ENCODE results near the gene TRAK2. TPM values are rescaled to one million over a fixed set of nuclear protein-coding genes. Genes with fewer than 3 reads are reported as not detected.

Gene TRAK2, protein sequence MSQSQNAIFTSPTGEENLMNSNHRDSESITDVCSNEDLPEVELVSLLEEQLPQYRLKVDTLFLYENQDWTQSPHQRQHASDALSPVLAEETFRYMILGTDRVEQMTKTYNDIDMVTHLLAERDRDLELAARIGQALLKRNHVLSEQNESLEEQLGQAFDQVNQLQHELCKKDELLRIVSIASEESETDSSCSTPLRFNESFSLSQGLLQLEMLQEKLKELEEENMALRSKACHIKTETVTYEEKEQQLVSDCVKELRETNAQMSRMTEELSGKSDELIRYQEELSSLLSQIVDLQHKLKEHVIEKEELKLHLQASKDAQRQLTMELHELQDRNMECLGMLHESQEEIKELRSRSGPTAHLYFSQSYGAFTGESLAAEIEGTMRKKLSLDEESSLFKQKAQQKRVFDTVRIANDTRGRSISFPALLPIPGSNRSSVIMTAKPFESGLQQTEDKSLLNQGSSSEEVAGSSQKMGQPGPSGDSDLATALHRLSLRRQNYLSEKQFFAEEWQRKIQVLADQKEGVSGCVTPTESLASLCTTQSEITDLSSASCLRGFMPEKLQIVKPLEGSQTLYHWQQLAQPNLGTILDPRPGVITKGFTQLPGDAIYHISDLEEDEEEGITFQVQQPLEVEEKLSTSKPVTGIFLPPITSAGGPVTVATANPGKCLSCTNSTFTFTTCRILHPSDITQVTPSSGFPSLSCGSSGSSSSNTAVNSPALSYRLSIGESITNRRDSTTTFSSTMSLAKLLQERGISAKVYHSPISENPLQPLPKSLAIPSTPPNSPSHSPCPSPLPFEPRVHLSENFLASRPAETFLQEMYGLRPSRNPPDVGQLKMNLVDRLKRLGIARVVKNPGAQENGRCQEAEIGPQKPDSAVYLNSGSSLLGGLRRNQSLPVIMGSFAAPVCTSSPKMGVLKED
- total RNA-seq = 10 to 100 TPM; 41.5 to 78.9 (median 54.5) TPM

DNA sequence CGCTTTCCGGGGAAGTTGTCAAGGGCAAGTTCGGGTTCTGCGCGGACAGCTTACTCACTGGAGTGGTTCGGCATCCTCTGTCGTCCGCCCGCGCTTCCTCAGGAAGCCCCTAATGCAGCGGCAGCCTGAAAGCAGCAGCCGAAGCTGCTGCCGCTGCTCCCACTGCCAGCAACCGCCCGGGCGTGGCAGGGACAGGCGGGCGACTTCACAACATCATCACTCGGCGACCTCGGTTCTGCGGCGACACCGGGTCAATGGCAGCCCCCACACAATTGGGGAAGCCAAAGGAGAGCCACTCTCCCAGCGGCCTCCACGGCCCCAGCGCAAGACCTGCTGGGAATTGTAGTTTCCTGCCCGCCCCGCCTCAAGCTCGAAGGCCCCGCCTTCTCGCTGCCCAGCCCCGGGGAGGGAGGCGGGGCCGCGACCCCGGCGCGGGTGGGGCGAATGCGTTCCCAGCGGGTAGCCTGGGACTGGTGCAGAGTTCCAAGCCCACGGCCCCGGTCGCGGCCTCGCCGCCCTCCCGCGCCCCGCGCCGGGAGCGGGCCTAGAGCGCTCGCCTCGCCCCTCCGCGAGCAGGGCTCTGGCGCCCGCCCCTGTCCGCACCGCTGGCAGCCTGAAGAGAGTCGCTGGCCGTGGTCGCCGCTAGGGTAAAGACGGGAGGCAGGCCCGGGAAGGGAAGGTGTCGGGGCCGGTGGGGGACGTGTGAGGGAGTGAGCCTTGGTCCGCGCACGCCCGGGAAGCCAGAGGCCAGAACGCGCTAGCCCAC, at the start of gene TRAK2, which contains the start of gene STRADB:
Gene TRAK2 (minus strand): TSS at position 167 of the 766 bp plus-strand sequence. CDS start 30,951 bp downstream, outside the sequence.
Gene STRADB (plus strand): TSS at position 449 of the 766 bp plus-strand sequence. CDS start 3,101 bp downstream, outside the sequence.
- Histone ChIP-seq H3K4me1 (peaks cover 16 to 65% (median 36%) of the 10 kb centered on the region in 4 donors), H3K4me3 (peak within 1 kb of the TSS; percentile 70 to 95 (median 80)), H3K9me3 (no peaks in the 10 kb centered on the region), H3K27ac (peak within 1 kb of the TSS; percentile 88 to 96 (median 93)), H3K36me3 (no peaks in the 10 kb centered on the region), H3K27me3 (no peaks in the 10 kb centered on the region)
- WGBS, 2 donors (ENCODE audit: low coverage in 1 of 2) = 0% methylated on average over 3 to 53 of the region's 78 CpGs
- peak; percentile 96 for DNase-seq
- intact Hi-C loops (cut with DNase I; ENCODE audit: low total_unique reads) = no loop called here
- TF ChIP-seq EP300 (IDR thresholded peaks at IDR 0.05; ENCODE audit: low read depth) = no peak
- peak; percentile 95 for TF ChIP-seq POLR2A (IDR thresholded peaks at IDR 0.05)
- peak; percentile 94 to 96 (median 94) for TF ChIP-seq POLR2AphosphoS5 (IDR thresholded peaks at IDR 0.05)
- TF ChIP-seq, protein P1, sequence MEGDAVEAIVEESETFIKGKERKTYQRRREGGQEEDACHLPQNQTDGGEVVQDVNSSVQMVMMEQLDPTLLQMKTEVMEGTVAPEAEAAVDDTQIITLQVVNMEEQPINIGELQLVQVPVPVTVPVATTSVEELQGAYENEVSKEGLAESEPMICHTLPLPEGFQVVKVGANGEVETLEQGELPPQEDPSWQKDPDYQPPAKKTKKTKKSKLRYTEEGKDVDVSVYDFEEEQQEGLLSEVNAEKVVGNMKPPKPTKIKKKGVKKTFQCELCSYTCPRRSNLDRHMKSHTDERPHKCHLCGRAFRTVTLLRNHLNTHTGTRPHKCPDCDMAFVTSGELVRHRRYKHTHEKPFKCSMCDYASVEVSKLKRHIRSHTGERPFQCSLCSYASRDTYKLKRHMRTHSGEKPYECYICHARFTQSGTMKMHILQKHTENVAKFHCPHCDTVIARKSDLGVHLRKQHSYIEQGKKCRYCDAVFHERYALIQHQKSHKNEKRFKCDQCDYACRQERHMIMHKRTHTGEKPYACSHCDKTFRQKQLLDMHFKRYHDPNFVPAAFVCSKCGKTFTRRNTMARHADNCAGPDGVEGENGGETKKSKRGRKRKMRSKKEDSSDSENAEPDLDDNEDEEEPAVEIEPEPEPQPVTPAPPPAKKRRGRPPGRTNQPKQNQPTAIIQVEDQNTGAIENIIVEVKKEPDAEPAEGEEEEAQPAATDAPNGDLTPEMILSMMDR (IDR thresholded peaks at IDR 0.05) = peak in 4 of 5 experiments; percentile 11 to 56 (median 22)
- in situ Hi-C loops (cut with MboI; ENCODE audit: low pct_ligation_motif_present in 1 of 4, low pct_unique_long_range_greater_than_20kb in 1 of 4, low sequenced_read_pairs in 3 of 4) = no loop called here

DNA sequence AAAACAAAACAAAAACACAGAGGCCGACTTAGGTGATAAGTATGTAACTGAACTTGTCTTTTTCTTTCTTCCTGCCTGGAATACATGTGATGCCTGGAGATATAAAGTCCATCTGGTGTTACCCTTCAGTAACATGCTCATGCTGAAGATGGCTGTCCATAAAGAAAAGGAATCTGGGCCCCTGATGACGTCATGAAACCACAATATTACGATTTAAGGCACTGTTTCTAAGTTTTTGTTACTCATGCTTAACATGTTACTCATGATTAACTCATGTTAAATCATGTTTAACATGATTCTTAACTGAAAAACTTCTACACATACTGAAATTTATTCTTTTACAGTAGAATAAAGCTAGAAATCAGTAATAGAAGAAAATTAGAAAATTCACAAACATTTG, 49.3 kb upstream of the TRAK2 start:
- Histone ChIP-seq H3K27me3 (no peaks in the 10 kb centered on the region), H3K36me3 (no peaks in the 10 kb centered on the region), H3K4me3 (no peak overlapping the region), H3K4me1 (no peaks in the 10 kb centered on the region), H3K27ac (no peak overlapping the region), H3K9me3 (peaks cover 7 to 9% of the 10 kb centered on the region in 2 donors)
- intact Hi-C loops (cut with DNase I; ENCODE audit: low total_unique reads) = no loop called here
- DNase-seq = no peak
- 80 to 81% methylated on average over 3 of the region's 3 CpGs for WGBS, 2 donors (ENCODE audit: low coverage in 1 of 2)
- in situ Hi-C loops (cut with MboI; ENCODE audit: low pct_ligation_motif_present in 1 of 4, low pct_unique_long_range_greater_than_20kb in 1 of 4, low sequenced_read_pairs in 3 of 4) = no loop called here
- no peak for TF ChIP-seq POLR2A (IDR thresholded peaks at IDR 0.05)
- no peak for TF ChIP-seq EP300 (IDR thresholded peaks at IDR 0.05; ENCODE audit: low read depth)
- TF ChIP-seq POLR2AphosphoS5 (IDR thresholded peaks at IDR 0.05) = no peak
- TF ChIP-seq, protein P1 (IDR thresholded peaks at IDR 0.05) = no peak

DNA sequence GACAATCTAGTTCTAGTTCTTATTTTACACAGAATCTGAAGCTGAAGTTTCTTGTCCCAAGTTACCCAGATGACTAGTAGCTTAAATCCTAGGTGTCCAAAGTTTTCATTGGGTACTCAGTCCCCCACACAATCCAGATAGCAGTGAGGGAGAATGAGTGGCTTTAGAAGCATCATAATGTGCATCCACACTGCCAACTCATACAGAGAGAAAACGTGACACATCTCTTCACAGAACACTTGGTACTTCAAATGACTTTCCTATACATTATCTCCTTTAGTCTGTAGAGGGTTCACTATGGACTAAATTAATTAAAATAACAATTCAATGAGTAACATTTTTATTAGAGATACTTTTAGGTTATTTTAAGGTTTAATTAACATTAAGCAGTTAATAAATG, 45.5 kb upstream of the TRAK2 start:
- no peaks in the 10 kb centered on the region for H3K36me3 ChIP-seq
- H3K27ac ChIP-seq = no peak overlapping the region
- TF ChIP-seq, protein P1 (IDR thresholded peaks at IDR 0.05) = no peak
- TF ChIP-seq EP300 (IDR thresholded peaks at IDR 0.05; ENCODE audit: low read depth) = no peak
- TF ChIP-seq POLR2A (IDR thresholded peaks at IDR 0.05) = no peak
- TF ChIP-seq POLR2AphosphoS5 (IDR thresholded peaks at IDR 0.05) = no peak
- no peak overlapping the region for H3K4me3 ChIP-seq
- H3K27me3 ChIP-seq = no peaks in the 10 kb centered on the region
- H3K4me1 ChIP-seq = no peaks in the 10 kb centered on the region
- in situ Hi-C loops (cut with MboI; ENCODE audit: low pct_ligation_motif_present in 1 of 4, low pct_unique_long_range_greater_than_20kb in 1 of 4, low sequenced_read_pairs in 3 of 4) (no loop called here), intact Hi-C loops (cut with DNase I; ENCODE audit: low total_unique reads) (no loop called here)
- no peaks in the 10 kb centered on the region for H3K9me3 ChIP-seq
- DNase-seq = no peak
- WGBS, 2 donors (ENCODE audit: low coverage in 1 of 2) = 73 to 100% methylated on average over 1 of the region's 1 CpG
